Hepatocyte (in vitro differentiated cells): ENCODE results near the gene RBFOX1. TPM values are rescaled to one million over a fixed set of nuclear protein-coding genes. Genes with fewer than 3 reads are reported as not detected.

Experiments
- DNase-seq: peaks from one replicate; pipeline ENCODE4 v3.0.0-alpha.2; 2016; ENCODE audit warnings: low spot score
- H2AFZ ChIP-seq: fragments of 200-600 bp; sonication (generic); 2 replicates; pipeline ENCODE4 v1.6.0; 2016; ENCODE audit warnings: antibody characterized with exemption, mild to moderate bottlenecking
- H3K27ac ChIP-seq: fragments of 200-600 bp; sonication (generic); 2 replicates; pipeline ENCODE4 v1.5.1; 2016; ENCODE audit warnings: mild to moderate bottlenecking
- H3K27me3 ChIP-seq: fragments of 200-600 bp; sonication (generic); 2 replicates; pipeline ENCODE4 v1.6.1; 2016
- H3K36me3 ChIP-seq: fragments of 200-600 bp; sonication (generic); replicated peaks from 2 replicates; pipeline ENCODE4 v1.5.1; 2016; ENCODE audit warnings: low read depth; ENCODE audit not compliant: insufficient read depth
- H3K4me1 ChIP-seq: fragments of 200-600 bp; sonication (generic); 2 replicates; pipeline ENCODE4 v1.5.1; 2016; ENCODE audit warnings: mild to moderate bottlenecking, moderate library complexity; ENCODE audit not compliant: insufficient read depth
- H3K4me2 ChIP-seq: fragments of 200-600 bp; sonication (generic); 2 replicates; pipeline ENCODE4 v1.6.0; 2016
- H3K4me3 ChIP-seq: fragments of 200-600 bp; sonication (generic); 2 replicates; pipeline ENCODE4 v1.5.1; 2016; ENCODE audit warnings: mild to moderate bottlenecking
- H3K79me2 ChIP-seq: fragments of 200-600 bp; sonication (generic); 2 replicates; pipeline ENCODE4 v1.6.0; 2017; ENCODE audit warnings: mild to moderate bottlenecking
- H3K9me2 ChIP-seq: fragments of 200-600 bp; sonication (generic); replicated peaks from 2 replicates; pipeline ENCODE4 v1.6.0; 2017; ENCODE audit warnings: mild to moderate bottlenecking; ENCODE audit not compliant: insufficient read depth
- H3K9me3 ChIP-seq: fragments of 200-600 bp; sonication (generic); 2 replicates; pipeline ENCODE4 v1.5.1; 2016; ENCODE audit warnings: low read depth, mild to moderate bottlenecking
- H4K20me1 ChIP-seq: fragments of 200-600 bp; sonication (generic); 2 replicates; pipeline ENCODE4 v1.6.0; 2016; ENCODE audit warnings: mild to moderate bottlenecking; ENCODE audit not compliant: insufficient read depth, poor library complexity, severe bottlenecking
- EZH2 ChIP-seq: fragments of 200-600 bp; sonication (generic); IDR thresholded peaks from 2 replicates; pipeline ENCODE4 v1.6.1; 2016; ENCODE audit warnings: antibody characterized with exemption, mild to moderate bottlenecking, borderline replicate concordance
- EZH2phosphoT487 ChIP-seq: fragments of 200-600 bp; sonication (generic); IDR thresholded peaks from one replicate; pipeline ENCODE4 v1.6.1; 2018; ENCODE audit warnings: antibody characterized with exemption, mild to moderate bottlenecking, low read depth, moderate library complexity; ENCODE audit not compliant: unreplicated experiment, severe bottlenecking
- WGBS: methylation state at CpG from one replicate; pipeline ENCODE4 v1.1.6; 2016; ENCODE audit warnings: low lambda C conversion rate; ENCODE audit errors: missing lambda C conversion rate; 5-methylcytosine and 5-hydroxymethylcytosine counted together
- polyA plus RNA-seq: library from polyadenylated mRNA; unstranded; fragments of >200 nt; fragmentation: Nextera tagmentation; extraction: Ambion mirVana; gene quantifications from 2 replicates; pipeline ENCODE4 v1.2.1, GENCODE V29; 2016
- total RNA-seq: library from RNA; depleted of rRNA; stranded (reverse); fragments of >200 nt; gene quantifications from 2 replicates; pipeline ENCODE4 v1.2.3, GENCODE V29; 2014
- TF ChIP-seq, protein P1 (sequence below): fragments of 200-600 bp; sonication (generic); IDR thresholded peaks from 2 replicates; pipeline ENCODE4 v1.5.1; 2016; ENCODE audit warnings: antibody characterized with exemption, mild to moderate bottlenecking; ENCODE audit not compliant: poor library complexity

RBFOX1 gene
- total and polyA plus RNA-seq, 2 experiments from 2014 or later: 1.00 to 1.2 TPM

DNA sequence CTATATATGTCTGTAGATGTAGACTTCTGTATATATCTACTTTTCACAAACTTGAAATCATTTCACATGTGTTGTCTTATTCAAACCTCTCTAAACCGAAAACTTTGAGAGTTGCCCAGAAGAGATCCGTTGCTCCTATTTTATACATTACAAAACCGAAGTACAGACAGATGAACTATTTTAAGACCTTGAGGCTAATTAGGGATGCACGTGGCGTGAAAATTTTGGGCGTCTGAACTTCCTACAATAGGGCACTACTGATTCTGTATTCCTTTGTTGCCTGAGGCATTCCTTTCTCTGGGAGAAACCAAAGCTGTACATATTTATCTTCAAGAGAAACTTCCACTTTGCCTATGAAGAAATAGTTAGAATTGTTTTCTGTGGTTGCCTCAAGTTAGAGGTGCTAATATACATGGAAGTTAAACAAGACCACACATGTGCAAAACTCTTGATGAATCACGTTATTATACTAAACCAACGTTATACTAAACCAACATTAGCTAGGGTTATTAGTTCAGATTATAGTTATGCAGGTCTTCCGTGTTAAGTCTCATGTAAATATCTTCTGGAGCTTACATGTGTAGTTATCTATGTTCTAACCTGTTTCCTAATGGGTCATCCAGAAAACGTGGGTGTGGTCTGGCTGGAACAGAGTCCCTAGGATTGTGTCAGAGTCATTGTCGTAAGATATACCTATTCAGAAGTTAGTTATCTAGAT lies 111.2 kb downstream of the RBFOX1 start:
- Histone ChIP-seq H3K79me2 (no peaks in the 10 kb centered on the region), H3K9me2 (no peaks in the 10 kb centered on the region), H3K27ac (no peak overlapping the region), H3K4me3 (no peak overlapping the region), H3K4me2 (no peak overlapping the region), H3K27me3 (no peaks in the 10 kb centered on the region), H3K36me3 (no peaks in the 10 kb centered on the region), H3K9me3 (no peaks in the 10 kb centered on the region), H3K4me1 (no peaks in the 10 kb centered on the region), H2AFZ (no peak overlapping the region), H4K20me1 (no peaks in the 10 kb centered on the region)
- WGBS: 83% methylated on average over 11 of the region's 11 CpGs
- no peak for DNase-seq
- TF ChIP-seq EZH2: no peak
- no peak for TF ChIP-seq EZH2phosphoT487
- TF ChIP-seq, protein P1, sequence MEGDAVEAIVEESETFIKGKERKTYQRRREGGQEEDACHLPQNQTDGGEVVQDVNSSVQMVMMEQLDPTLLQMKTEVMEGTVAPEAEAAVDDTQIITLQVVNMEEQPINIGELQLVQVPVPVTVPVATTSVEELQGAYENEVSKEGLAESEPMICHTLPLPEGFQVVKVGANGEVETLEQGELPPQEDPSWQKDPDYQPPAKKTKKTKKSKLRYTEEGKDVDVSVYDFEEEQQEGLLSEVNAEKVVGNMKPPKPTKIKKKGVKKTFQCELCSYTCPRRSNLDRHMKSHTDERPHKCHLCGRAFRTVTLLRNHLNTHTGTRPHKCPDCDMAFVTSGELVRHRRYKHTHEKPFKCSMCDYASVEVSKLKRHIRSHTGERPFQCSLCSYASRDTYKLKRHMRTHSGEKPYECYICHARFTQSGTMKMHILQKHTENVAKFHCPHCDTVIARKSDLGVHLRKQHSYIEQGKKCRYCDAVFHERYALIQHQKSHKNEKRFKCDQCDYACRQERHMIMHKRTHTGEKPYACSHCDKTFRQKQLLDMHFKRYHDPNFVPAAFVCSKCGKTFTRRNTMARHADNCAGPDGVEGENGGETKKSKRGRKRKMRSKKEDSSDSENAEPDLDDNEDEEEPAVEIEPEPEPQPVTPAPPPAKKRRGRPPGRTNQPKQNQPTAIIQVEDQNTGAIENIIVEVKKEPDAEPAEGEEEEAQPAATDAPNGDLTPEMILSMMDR: no peak

DNA sequence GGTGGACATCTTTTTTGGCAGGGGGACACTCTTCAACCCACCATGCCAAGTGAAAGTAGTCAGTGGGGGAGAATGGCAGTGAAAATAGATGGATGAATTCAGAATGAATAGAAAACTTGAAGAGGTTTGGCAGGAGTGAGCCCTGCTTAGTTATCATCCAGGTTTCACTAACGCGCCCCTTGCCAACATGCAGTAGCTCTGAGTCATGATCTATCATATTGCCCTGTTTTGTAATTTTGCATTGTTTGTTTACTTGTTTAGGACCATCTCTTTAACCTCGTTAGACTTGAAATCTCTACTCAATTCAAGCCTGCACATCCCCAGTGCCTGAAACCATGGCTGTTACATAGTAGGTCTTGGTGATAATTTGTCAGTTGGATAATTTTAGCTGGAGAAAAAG lies 116.7 kb downstream of the RBFOX1 start:
- Histone ChIP-seq H3K9me3 (no peaks in the 10 kb centered on the region), H3K27ac (no peak overlapping the region), H3K4me1 (no peaks in the 10 kb centered on the region), H4K20me1 (no peaks in the 10 kb centered on the region), H3K4me2 (no peak overlapping the region), H3K9me2 (no peaks in the 10 kb centered on the region), H3K27me3 (no peaks in the 10 kb centered on the region), H2AFZ (no peak overlapping the region), H3K79me2 (no peaks in the 10 kb centered on the region), H3K4me3 (no peak overlapping the region), H3K36me3 (no peaks in the 10 kb centered on the region)
- 91% methylated on average over 3 of the region's 3 CpGs for WGBS
- no peak for TF ChIP-seq EZH2phosphoT487
- no peak for TF ChIP-seq EZH2
- TF ChIP-seq, protein P1: no peak
- no peak for DNase-seq

DNA sequence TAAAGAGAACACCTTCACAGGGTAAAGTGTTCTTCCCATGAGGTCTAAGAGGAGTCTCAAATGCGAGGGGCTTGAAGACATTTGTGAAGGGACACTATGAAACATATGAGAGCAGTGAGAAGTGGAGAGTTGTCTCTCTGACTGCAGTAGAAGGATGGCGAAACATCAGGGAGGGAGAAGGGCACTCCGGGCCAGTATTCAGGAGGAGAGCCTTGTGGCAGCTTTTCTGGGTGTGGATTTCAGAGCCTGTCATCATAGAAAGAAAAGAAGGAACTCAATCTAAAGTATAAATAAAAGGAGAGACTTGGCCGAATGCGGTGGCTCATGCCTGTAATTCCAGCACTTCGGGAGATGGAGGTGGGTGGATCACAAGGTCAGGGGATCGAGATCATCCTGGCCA lies 117.2 kb downstream of the RBFOX1 start:
- Histone ChIP-seq H3K4me3 (no peak overlapping the region), H3K79me2 (no peaks in the 10 kb centered on the region), H3K36me3 (no peaks in the 10 kb centered on the region), H3K27me3 (no peaks in the 10 kb centered on the region), H3K27ac (no peak overlapping the region), H3K9me2 (no peaks in the 10 kb centered on the region), H3K4me2 (no peak overlapping the region), H4K20me1 (no peaks in the 10 kb centered on the region), H3K9me3 (no peaks in the 10 kb centered on the region), H3K4me1 (no peaks in the 10 kb centered on the region), H2AFZ (no peak overlapping the region)
- DNase-seq: no peak
- TF ChIP-seq, protein P1: no peak
- no peak for TF ChIP-seq EZH2
- TF ChIP-seq EZH2phosphoT487: no peak
- 98% methylated on average over 7 of the region's 7 CpGs for WGBS
